Large intestine (tissue), 3 donors: ENCODE measurements around the gene CDYL. TPM values are rescaled to one million over a fixed set of nuclear protein-coding genes. Genes with fewer than 3 reads are reported as not detected.

ENCODE experiments used
- DNase-seq, 2 donors: peaks; one replicate each; pipeline versions ENCODE4 v3.0.0 to v3.0.0-alpha.2; 2013
- H3K27ac ChIP-seq: one replicate; pipeline ENCODE4 v1.5.1; 2013; ENCODE audit warnings: low read length
- H3K27me3 ChIP-seq: 2 replicates; pipeline ENCODE4 v1.6.1; 2013; ENCODE audit warnings: low read length; ENCODE audit not compliant: control insufficient read depth, insufficient read depth
- H3K36me3 ChIP-seq: 2 replicates; pipeline ENCODE4 v1.6.1; 2013; ENCODE audit warnings: low read length; ENCODE audit not compliant: control insufficient read depth, insufficient read depth
- H3K4me1 ChIP-seq: one replicate; pipeline ENCODE4 v1.6.1; 2013; ENCODE audit warnings: low read length; ENCODE audit not compliant: control insufficient read depth, insufficient read depth
- H3K4me3 ChIP-seq: one replicate; pipeline ENCODE4 v1.5.1; 2013; ENCODE audit warnings: low read length
- H3K9me3 ChIP-seq: one replicate; pipeline ENCODE4 v1.6.1; 2013; ENCODE audit warnings: mild to moderate bottlenecking, low read depth, low read length, moderate library complexity; ENCODE audit not compliant: control insufficient read depth
- WGBS: methylation state at CpG from one replicate; pipeline ENCODE4 v1.1.5; 2013; ENCODE audit warnings: low lambda C conversion rate; ENCODE audit not compliant: insufficient coverage; 5-methylcytosine and 5-hydroxymethylcytosine counted together
- polyA plus RNA-seq: library from polyadenylated mRNA; unstranded; fragments of 120-200 nt; gene quantifications from one replicate; pipeline ENCODE4 v1.2.1, GENCODE V29; 2013

CDYL gene
- polyA plus RNA-seq, 1 donor = 15.4 TPM

DNA sequence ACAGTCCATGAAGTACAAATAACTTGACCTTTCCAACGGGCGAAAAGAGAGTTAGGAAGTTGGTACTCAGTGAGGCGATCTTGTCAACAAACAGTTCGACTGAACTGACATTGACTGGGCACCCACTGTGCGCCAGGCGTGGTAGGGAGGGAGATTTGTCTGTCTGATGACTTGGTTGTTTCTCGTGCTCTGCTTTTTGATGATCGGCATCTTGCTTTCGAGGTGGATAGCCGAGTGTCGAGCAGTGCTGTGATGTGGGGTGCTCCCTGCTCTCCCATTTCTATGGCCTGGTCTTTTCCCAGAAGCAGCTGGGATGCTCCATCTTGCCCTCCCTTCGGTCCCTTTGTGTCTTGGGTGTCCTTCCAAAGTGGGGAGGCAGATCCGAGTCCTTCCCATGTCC is 197.2 kb downstream of the CDYL start:
- Histone ChIP-seq H3K9me3 (peaks cover 2% of the 10 kb centered on the region), H3K4me3 (no peak overlapping the region), H3K27ac (no peak overlapping the region), H3K36me3 (no peaks in the 10 kb centered on the region), H3K4me1 (no peaks in the 10 kb centered on the region), H3K27me3 (peaks cover 2% of the 10 kb centered on the region)
- no peak for DNase-seq
- no CpG with 5 or more reads among the region's 13 CpGs for WGBS

DNA sequence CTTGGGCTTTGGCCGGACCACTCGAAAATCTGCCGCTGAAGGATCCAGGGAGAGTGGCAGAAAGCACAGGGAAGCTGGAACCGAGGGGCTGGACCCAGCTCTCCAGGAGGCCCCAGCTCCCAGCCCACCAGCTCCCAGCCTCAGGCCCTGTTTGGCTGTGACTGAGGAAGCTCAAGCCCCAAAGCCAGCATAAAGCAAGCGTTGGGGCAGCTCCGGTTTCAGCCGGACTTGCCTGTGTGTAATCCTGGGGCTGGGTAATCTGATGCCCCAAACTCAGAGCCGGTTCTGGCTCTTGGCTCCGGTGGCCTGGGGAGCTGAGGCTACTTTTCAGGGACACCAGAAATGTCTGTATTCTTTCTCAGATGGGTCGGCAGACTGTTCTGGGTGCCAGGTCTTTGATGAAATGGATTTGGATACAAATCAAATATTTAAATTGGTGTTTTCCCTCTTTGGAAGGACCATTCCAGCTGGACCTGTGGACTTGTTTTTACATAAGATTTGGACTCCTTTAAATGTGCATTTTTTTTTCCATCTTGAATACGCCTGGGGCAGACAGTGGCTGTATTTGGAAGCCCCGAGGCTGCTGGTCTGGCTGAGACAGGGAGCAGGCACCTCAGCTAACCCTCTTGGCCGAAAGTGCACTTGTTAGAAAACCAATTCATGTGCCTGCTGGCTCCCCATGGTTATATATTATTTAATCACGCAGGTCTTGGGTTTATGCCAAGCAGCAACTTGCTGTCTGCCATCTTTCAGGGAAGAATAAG is 198.0 kb downstream of the CDYL start:
- Histone ChIP-seq H3K4me1 (no peaks in the 10 kb centered on the region), H3K27me3 (peaks cover 2% of the 10 kb centered on the region), H3K36me3 (no peaks in the 10 kb centered on the region), H3K27ac (no peak overlapping the region), H3K4me3 (no peak overlapping the region), H3K9me3 (peaks cover 3% of the 10 kb centered on the region)
- no peak for DNase-seq
- WGBS = 80% methylated on average over 1 of the region's 14 CpGs

DNA sequence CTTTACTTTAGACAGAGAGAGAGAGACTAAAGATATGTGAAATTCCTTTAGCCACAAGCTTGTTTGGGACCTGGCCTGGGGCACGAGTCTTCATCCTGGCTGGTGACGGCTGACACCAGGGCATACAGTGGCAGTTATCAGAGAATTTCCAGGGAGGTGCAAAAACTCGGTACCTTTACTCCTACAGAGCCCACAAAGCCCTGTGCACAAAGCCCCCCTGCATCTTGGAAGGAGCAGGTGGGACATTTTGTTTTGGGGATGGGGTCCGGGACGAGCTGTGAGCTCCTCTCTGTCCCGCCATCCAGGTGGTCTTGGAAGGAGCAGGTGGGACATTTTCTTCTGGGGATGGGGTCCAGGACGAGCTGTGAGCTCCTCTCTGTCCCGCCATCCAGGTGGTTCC is 198.8 kb downstream of the CDYL start:
- no peak for DNase-seq

DNA sequence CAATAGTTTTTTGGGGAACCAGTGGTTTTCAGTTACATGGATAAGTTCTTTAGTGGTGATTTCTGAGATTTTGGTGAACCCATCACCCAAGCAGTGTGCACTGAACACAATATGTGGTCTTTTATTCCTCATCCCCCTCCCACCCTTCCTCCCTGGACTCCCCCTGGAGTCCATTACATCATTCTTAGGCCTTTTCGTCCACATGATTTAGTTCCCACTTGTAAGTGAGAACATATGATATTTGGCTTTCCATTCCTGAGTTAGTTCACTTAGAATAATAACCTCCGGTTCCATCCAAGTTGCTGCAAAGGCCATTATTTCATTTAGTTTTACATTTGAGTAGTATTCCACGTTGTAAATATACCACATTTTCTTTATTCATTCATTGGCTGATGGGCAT is 199.3 kb downstream of the CDYL start:
- H3K27me3 ChIP-seq = peaks cover 2% of the 10 kb centered on the region
- H3K9me3 ChIP-seq = peaks cover 3% of the 10 kb centered on the region
- no peak for DNase-seq
- no peaks in the 10 kb centered on the region for H3K4me1 ChIP-seq
- no peaks in the 10 kb centered on the region for H3K36me3 ChIP-seq
- H3K4me3 ChIP-seq = no peak overlapping the region
- no CpG with 5 or more reads among the region's 3 CpGs for WGBS
- H3K27ac ChIP-seq = no peak overlapping the region

More for the DNA sequence above, 198.8 kb downstream of the CDYL start:
- no CpG with 5 or more reads among the region's 8 CpGs for WGBS
- Histone ChIP-seq H3K36me3 (no peaks in the 10 kb centered on the region), H3K4me1 (no peaks in the 10 kb centered on the region), H3K27me3 (peaks cover 2% of the 10 kb centered on the region), H3K9me3 (peaks cover 3% of the 10 kb centered on the region), H3K4me3 (no peak overlapping the region), H3K27ac (no peak overlapping the region)

DNA sequence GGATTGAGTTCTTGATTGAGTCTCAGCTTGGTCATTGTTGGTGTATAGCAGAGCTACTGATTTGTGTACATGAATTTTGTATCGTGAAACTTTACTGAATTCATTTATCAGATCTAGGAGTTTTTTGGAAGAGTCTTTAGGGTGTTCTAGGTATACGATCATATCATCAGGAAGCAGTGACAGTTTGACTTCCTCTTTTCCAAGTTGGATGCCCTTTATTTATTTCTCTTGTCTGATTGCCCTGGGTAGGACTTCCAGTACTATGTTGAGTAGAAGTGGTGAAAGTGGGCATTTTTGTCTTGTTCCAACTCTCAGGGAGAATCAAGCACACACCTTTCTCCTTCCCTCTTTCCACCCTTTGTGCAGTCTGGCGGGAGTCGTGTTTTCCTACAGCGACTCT is 201.3 kb downstream of the CDYL start:
- Histone ChIP-seq H3K36me3 (no peaks in the 10 kb centered on the region), H3K27ac (no peak overlapping the region), H3K4me3 (no peak overlapping the region), H3K9me3 (peaks cover 3% of the 10 kb centered on the region), H3K4me1 (no peaks in the 10 kb centered on the region), H3K27me3 (peaks cover 2% of the 10 kb centered on the region)
- 62% methylated on average over 3 of the region's 5 CpGs for WGBS
- DNase-seq = no peak

DNA sequence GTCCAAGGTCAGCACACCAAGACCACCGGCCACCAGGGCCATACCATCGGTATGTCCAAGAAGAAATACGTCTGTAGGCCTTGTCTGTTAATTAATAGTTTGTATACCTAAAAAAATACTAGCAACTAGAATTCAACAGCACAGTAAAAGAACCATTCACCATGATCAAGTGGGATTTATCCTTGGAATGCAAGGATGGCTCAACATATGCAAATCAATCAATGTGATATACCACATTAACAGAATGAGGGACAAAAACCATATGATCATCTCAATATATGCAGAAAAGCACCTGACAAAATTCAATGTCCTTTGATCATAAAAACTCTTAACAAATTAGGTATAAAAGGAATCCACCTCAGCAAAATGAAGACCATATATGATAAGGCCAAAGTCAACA is 203.2 kb downstream of the CDYL start:
- no peaks in the 10 kb centered on the region for H3K36me3 ChIP-seq
- H3K9me3 ChIP-seq = peaks cover 3% of the 10 kb centered on the region
- H3K4me1 ChIP-seq = no peaks in the 10 kb centered on the region
- no peak overlapping the region for H3K27ac ChIP-seq
- no peak overlapping the region for H3K4me3 ChIP-seq
- no peak for DNase-seq
- H3K27me3 ChIP-seq = peaks cover 2% of the 10 kb centered on the region
- WGBS = 100% methylated on average over 1 of the region's 3 CpGs

DNA sequence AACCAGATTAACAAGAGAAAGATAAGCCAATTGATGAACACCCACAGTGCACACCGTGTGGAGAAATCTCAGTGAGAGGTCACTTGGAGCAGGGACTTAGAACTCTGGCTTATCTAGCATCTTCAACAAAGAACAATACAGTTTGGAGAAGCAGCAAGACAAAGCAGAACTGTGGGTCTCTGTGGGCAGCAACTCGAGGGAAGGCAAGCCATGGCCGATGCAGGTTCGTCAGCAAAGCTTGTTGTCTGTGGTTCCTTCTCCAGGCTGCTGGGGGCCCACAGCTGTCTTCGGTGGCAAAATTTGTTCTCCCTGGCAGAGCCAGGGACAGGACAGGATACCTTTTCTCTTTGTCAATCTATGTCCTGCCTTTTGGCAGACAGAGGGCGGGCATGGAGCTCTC is 205.6 kb downstream of the CDYL start:
- Histone ChIP-seq H3K4me1 (no peaks in the 10 kb centered on the region), H3K36me3 (no peaks in the 10 kb centered on the region), H3K27me3 (peaks cover 2% of the 10 kb centered on the region), H3K9me3 (peaks cover 3% of the 10 kb centered on the region), H3K27ac (no peak overlapping the region), H3K4me3 (no peak overlapping the region)
- no peak for DNase-seq
- WGBS = no CpG with 5 or more reads among the region's 6 CpGs

DNA sequence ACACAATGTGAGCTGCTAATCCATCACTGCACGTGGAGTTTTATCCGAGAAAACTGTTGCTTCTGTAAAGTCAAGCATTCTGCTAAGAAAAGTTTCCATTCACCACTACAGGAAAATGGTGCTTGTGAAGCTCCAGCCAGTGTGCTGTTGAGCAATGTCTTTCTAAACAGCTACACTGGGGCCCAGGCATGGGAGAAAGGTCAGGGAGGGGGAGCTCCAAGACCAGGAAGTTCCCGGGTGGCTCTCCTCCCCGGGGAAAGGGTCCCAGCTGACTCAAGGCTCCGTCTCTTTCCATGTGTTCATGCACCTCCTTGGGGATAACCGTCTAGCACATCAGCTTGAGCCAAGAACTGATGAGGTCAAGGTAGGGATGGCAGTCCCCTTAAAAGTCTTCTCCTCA is 207.1 kb downstream of the CDYL start:
- WGBS = no CpG with 5 or more reads among the region's 6 CpGs
- Histone ChIP-seq H3K27ac (no peak overlapping the region), H3K9me3 (peaks cover 2% of the 10 kb centered on the region), H3K4me3 (no peak overlapping the region), H3K4me1 (no peaks in the 10 kb centered on the region), H3K36me3 (no peaks in the 10 kb centered on the region), H3K27me3 (no peaks in the 10 kb centered on the region)
- DNase-seq = no peak

DNA sequence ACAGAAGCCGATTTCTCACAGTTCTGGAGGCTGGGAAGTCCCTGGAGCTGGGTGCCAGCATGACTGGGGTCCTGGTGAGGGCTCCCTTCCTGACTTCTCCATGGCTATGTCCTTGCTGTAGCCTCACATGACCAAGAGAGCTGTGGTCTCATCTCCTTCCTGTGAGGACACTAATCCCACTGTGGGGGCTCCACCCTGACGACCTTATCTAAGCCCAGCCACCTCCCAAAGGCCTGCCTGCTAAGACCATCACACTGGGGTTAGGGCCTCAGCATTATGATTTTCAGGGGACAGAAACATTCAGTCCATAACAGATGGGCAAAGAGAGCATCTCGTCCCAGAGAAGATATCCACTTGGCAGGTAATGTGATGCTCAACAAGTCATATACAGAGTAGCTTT is 210.8 kb downstream of the CDYL start:
- Histone ChIP-seq H3K4me3 (no peak overlapping the region), H3K27ac (no peak overlapping the region), H3K27me3 (no peaks in the 10 kb centered on the region), H3K4me1 (no peaks in the 10 kb centered on the region), H3K9me3 (no peaks in the 10 kb centered on the region), H3K36me3 (no peaks in the 10 kb centered on the region)
- no peak for DNase-seq
- WGBS = no CpG with 5 or more reads among the region's 3 CpGs

DNA sequence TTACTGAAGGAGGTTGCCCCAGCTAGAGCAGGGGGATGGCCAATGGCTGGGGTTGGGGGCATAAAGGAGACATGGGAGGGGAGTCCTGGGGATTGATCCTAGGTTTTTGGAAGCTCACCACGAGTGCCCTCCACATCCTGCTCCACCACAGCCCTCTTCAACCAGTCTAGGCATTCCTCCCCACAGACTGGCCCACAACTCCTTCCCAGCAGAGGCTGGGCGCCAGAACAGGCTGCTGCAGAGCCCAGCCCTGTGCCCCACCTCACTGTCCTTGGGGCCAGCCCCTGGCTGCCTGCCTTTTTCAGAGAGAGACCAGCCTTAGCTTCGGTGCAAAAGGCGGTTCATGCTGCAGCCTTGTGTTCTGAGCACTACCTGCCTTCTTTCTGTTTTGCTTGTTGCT is 211.2 kb downstream of the CDYL start:
- Histone ChIP-seq H3K27ac (no peak overlapping the region), H3K9me3 (no peaks in the 10 kb centered on the region), H3K4me1 (no peaks in the 10 kb centered on the region), H3K36me3 (no peaks in the 10 kb centered on the region), H3K4me3 (no peak overlapping the region), H3K27me3 (no peaks in the 10 kb centered on the region)
- no CpG with 5 or more reads among the region's 4 CpGs for WGBS
- no peak for DNase-seq

DNA sequence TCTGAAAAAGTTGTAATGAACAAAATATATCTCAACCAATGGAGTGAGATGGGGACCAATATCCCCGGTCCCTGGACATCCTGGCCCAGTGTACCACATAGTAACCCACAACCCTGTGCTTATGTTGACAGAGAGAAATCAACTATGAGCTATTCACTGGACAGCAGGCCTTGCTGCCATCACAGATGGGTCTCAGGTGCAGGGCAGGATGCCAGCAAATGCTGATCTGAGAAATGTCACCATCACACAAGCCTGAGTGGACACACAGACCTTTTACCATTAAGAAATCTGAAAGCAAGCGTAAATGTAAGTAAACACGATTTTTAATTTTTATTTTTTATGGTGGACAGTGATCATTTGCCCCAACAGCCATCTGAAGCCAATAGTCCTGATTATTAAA is 218.5 kb downstream of the CDYL start:
- no peaks in the 10 kb centered on the region for H3K27me3 ChIP-seq
- DNase-seq = no peak
- 100% methylated on average over 1 of the region's 3 CpGs for WGBS
- H3K27ac ChIP-seq = no peak overlapping the region
- peaks cover 15% of the 10 kb centered on the region for H3K36me3 ChIP-seq
- no peaks in the 10 kb centered on the region for H3K9me3 ChIP-seq
- no peaks in the 10 kb centered on the region for H3K4me1 ChIP-seq
- no peak overlapping the region for H3K4me3 ChIP-seq
